ENCODE data around the gene CTNNAL1.

GRCh38 chr9:108991479-108991878 lies 21.8 kb downstream of the CTNNAL1 start:
- TF ChIP-seq CEBPB (IDR thresholded peaks at IDR 0.05) = no peak
- TF ChIP-seq MAX (IDR thresholded peaks at IDR 0.05) = no peak
- no peak for TF ChIP-seq CREB1 (IDR thresholded peaks at IDR 0.05; ENCODE audit: low read depth)
- TF ChIP-seq RAD21 (IDR thresholded peaks at IDR 0.05; ENCODE audit: low read depth) = no peak
- no peak for TF ChIP-seq EP300 (IDR thresholded peaks at IDR 0.05; ENCODE audit: borderline replicate concordance)
- TF ChIP-seq REST (IDR thresholded peaks at IDR 0.05; ENCODE audit: low read depth) = no peak
- no peak for TF ChIP-seq TAF1 (IDR thresholded peaks at IDR 0.05; ENCODE audit: low read depth)
- TF ChIP-seq YY1 (IDR thresholded peaks at IDR 0.05; ENCODE audit: low read depth) = no peak
- TF ChIP-seq EGR1 (IDR thresholded peaks at IDR 0.05) = no peak
- no peak for TF ChIP-seq NFIC (IDR thresholded peaks at IDR 0.05)
- no peak for TF ChIP-seq FOXM1 (IDR thresholded peaks at IDR 0.05; ENCODE audit: borderline replicate concordance, low read depth)
- no peak for TF ChIP-seq ZBTB7A (IDR thresholded peaks at IDR 0.05; ENCODE audit: low read depth)
- TF ChIP-seq TEAD4 (IDR thresholded peaks at IDR 0.05) = no peak

Data from Ishikawa (cell line).